Fibroblast of skin of back (primary cell): ENCODE data around the gene RNLS.

Source experiments
- DNase-seq: peaks from one replicate; pipeline ENCODE4 v3.0.0-alpha.2; 2013

Gene RNLS

DNA sequence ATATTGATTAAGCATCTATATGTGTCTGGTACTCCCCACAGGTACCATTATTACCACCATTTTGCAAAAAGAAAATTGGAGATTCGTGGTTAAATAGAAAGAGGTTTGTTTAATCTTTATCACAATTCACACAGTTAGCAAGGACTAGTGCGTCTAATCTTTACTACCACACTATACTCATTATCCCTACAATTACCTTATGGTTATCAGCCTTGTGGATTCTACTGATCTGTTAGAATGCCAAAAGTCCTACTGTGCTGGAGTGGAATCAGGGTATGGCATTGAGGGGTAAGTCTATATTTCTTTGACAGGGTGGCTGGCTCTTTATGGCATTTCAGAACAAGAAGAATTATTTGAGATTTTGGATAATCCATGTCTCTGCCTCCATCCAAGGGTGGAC, 156.1 kb downstream of the RNLS start:
- no peak for DNase-seq

- DNase-seq: no peak
These were observed 158.2 kb downstream of the RNLS start for GRCh38 chr10:88424881-88425280.

GRCh38 chr10:88423732-88424131, 159.4 kb downstream of the RNLS start:
- no peak for DNase-seq

GRCh38 chr10:88421590-88421989, 161.5 kb downstream of the RNLS start:
- DNase-seq: no peak

- no peak for DNase-seq
These were observed 164.2 kb downstream of the RNLS start for GRCh38 chr10:88418871-88419270.

DNA sequence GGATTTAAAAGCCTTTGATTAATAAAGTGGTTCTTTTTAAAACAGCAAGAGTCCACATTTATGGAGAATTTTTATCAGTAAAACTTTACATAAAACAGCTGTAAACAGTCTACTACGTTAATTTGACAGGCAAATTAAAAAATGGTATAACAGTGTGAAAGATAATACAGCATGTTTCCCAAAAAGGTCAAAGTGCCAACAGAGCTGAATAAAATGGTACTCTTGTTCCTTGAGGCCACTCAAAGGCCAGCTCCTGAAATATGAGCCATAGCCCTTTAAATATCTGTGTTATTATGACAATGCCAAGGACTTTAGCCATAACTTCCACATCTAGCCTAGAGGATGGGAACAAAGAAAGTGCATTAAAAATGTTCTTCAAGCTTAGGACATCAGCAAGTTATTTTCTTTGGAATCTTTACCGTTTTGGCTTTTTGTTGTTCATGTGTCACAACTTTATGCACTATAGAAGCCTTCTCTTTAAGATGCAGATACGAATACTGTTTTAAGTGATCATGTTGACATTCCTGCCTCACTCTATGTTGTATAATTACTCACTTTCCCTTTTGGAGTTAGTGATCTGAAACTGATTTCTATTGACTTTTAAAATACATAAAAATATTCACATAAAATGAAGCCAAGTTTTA, 165.6 kb downstream of the RNLS start:
- no peak for DNase-seq

GRCh38 chr10:88416801-88417200, 166.3 kb downstream of the RNLS start:
- no peak for DNase-seq

DNA sequence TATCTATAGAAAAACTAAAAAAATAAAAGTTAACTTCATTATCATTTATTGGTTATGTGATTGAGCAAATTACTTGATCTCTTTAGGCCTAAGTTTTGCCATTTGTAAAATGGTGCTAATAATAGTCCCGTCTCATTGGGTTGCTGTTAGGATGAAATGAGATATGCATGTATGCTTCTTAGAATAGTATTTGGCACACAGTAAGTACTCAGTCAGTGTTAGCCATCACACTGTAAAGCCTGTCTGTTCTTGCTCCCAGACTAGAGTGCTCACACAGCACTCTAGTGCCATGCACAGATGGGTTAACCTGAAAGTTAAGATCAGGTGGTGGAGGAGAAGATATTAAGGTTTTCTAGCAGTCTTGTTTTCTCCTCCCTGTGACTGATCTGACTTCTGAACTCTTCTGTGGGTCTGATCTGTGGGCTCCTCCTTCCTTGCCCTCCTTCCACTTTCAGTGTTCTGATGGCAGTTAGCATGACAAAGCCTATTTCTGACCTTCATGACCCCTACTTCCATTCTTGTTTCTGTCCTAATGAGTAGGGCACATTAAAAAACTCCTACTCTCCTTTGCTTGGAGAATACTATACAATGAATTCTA, 167.5 kb downstream of the RNLS start:
- no peak for DNase-seq

DNA sequence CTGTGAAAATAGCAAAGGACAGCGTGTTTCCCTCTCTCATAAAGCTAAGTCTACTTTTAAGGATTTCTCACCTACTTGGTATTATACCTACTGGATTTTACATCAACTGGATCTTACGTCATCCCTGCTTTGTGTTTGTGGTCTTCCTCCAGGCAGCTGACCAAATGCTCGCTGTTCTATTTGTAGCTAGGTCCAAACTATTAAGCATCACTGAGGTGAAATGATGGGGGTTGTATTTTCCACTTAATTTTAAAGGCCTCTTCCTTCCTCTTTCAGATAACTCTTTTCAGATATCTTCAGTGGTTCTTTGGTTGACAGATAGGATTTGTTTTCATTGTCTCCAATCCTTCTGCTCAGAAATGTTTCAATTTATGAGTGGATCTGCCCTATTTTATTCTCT, 169.7 kb downstream of the RNLS start:
- DNase-seq: no peak

DNA sequence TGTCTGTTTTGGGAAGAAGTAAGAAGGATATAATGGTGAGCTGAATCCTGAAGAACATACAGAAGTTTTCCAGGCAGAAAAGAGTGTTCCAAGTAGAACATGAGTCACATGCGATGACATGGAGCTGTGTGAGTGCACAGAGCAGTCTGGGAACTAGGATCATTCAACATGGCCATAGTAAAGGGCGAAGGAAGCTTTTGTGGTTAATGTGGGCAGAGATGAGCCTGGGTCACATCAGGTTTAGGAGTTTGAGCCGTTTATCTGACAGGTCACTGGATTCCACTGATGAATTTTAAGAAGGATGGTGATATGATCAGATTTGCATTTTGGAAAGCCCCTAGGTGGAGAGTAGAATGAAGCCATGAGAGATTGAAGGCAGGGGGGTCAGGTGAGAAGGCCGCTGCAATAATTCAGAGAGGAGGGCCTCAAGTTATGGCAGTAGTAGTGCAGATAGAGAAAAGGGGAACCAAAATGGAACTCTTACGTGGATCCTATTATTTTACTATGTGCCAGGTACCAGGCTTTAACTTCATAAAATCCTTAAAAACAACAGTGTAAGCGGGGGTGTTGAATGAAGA, 171.3 kb downstream of the RNLS start:
- DNase-seq: no peak

DNA sequence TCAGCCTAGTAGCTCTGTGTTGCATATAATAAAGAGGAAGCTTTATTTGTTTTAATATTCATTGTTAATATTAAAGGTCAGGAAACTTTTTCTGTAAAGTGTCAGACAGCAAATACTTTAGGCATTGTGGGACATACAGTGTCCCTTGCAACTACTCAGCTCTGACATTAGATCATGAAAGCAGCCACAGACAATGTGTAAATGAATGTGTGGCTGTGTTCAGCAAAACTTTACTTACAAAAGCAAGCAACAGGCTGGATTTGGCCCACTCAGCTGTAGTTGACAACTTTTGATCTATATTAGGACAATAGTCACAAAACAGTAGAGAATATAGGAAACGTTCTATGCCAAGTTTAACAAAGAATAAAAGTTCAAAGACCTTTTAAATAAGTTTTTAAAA, 173.3 kb downstream of the RNLS start:
- DNase-seq: no peak

GRCh38 chr10:88409236-88409635, 173.9 kb downstream of the RNLS start:
- DNase-seq: no peak

DNA sequence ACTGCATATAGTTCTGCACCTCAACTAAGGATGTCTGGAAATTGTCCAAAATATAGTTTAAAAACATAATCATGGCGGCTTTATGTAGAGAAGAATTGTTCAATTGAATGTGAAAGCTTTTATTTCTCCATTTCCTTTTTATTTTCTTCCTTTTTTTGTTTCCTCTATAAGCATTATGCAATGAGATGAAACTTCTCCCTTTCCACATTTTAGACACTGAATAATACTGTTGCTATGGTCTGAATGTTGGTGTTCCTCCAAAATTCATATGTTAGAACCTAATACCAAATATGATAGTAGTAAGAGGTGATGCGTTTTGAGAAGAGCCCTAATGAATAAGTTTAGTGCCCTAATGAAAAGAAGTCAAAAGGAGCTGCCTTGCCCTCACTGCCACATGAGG, 175.0 kb downstream of the RNLS start:
- no peak for DNase-seq

DNA sequence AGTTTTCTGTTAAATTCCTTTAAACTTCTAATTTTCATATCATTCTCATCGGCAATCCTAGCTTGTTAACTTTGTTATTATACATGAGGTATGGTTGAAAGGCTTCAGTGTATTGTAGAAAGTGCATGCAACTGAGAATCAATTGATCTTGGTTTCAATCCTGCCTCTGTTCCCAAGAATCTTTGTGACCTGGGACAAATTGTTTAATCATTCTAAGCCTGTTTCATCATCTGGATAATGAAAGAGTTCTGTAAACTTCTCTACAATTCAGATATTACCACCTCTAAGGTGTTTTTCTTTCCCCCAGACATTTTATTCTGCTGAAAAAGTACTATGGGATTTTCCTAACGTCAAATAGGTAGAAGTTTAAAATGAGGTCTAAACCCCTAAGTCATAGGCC, 179.0 kb downstream of the RNLS start:
- no peak for DNase-seq

GRCh38 chr10:88401671-88402347, 181.3 kb downstream of the RNLS start:
- DNase-seq: peak; percentile 32

- no peak for DNase-seq
These were observed 183.9 kb downstream of the RNLS start for GRCh38 chr10:88399240-88399639.

DNA sequence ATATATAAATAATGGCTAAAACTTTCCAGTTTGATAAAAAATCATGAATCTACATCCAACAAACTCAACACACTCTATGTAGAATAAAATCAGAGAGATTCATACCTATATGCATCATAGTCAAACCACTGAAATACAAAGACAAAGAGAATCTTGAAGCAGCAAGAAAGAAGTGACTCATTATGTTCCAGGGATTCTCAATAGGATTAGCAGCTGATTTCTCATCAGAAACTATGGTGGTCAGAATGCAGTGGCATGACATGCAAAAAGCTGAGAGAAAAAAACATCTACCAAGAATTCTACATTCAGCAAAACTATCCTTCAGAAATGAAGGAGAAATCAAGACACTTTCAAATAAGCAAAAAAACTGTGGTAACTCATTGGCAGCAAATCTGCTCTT, 187.4 kb downstream of the RNLS start:
- DNase-seq: no peak

GRCh38 chr10:88392222-88392621, 190.9 kb downstream of the RNLS start:
- DNase-seq: no peak

DNA sequence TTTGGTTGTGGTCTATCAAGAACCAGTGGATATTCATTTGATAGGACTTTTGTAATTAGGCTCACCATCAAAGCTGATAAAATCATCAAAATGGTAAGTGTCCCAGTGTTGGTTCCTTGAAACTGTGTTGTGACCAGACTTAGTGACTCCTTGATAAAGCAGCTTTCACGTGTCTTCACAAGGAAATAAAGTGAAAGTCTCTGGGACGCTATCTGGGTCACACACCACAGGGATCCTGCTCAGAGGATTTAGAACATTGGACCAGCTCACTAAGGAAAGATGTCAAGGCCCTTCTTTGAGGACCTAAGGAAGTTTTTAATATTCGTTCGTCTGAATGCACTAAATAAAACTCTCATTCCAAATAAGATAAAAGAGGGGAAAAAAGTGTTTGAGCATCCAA, 193.1 kb downstream of the RNLS start:
- DNase-seq: no peak

DNA sequence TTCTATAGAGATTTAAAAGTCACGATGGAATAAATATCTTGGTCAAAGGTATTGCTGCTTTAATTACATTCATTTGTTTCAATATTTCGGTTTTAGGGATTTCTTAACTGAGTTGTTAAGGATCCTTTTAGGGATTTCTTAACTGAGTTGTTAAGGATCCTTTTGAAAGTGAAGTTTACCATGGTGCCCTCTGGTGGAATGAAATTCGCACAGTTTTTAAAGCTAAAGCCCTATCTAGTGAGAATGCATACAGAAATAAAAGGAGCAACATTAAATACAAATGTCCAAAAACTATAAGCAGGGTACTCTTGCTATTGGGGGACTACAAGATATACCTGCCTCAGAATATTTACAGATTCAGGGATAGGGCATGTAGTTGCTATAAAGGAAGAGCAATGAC, 193.7 kb downstream of the RNLS start:
- DNase-seq: peak; percentile 59

- no peak for DNase-seq
These were observed 194.8 kb downstream of the RNLS start for GRCh38 chr10:88388324-88388723.

- DNase-seq: peak; percentile 68
These were observed 196.0 kb downstream of the RNLS start for GRCh38 chr10:88386821-88387773.
